NCI-H524 treated with DMSO at 0.1 percent for 48 hours (cell line): ENCODE measurements around the gene SH3BGRL2.
"Not testable (repeated sequence)": the region's sequence is repeated elsewhere in the genome, so short reads cannot be mapped to it uniquely, and the experiment has no call there.

Source experiments
- DNase-seq: peaks from one replicate; lab custom pipeline; 2025; lab: John Stamatoyannopoulos, UW

Gene SH3BGRL2

GRCh38 chr6:79745282-79745681 lies 114.2 kb downstream of the SH3BGRL2 start:
- DNase-seq, result not testable (repeated sequence)

GRCh38 chr6:79746325-79746724 lies 115.2 kb downstream of the SH3BGRL2 start:
- not testable (repeated sequence) for DNase-seq

- DNase-seq, result no peak
Observed at GRCh38 chr6:79750806-79751205, 119.7 kb downstream of the SH3BGRL2 start.
